DMS 273 treated with DMSO at 0.1 percent for 48 hours (cell line): Measurements from ENCODE around the gene ACYP1.

Source experiments
- DNase-seq: peaks from one replicate; lab custom pipeline; 2025; lab: John Stamatoyannopoulos, UW

ACYP1 gene

GRCh38 chr14:75063491-75064204, at the start of gene ACYP1:
Gene ACYP1, minus strand, starts transcription at chr14:75064024. Its CDS starts 471 bp downstream, at chr14:75063553.
- DNase-seq: peak; percentile 77

GRCh38 chr14:75109877-75110276, 46.1 kb upstream of the ACYP1 start:
- DNase-seq: no peak

GRCh38 chr14:75107186-75107585, 43.4 kb upstream of the ACYP1 start:
- DNase-seq: no peak

- no peak for DNase-seq
Observed at GRCh38 chr14:75101491-75101890, 37.7 kb upstream of the ACYP1 start.

GRCh38 chr14:75098682-75099081, 34.9 kb upstream of the ACYP1 start:
- DNase-seq: no peak

GRCh38 chr14:75098212-75098611, 34.4 kb upstream of the ACYP1 start:
- no peak for DNase-seq

- DNase-seq: no peak
Observed at GRCh38 chr14:75096959-75097358, 33.1 kb upstream of the ACYP1 start.

- no peak for DNase-seq
Observed at GRCh38 chr14:75095690-75096089, 31.9 kb upstream of the ACYP1 start.

GRCh38 chr14:75094896-75095295, 31.1 kb upstream of the ACYP1 start:
- no peak for DNase-seq

GRCh38 chr14:75092698-75093097, 28.9 kb upstream of the ACYP1 start:
- no peak for DNase-seq

GRCh38 chr14:75091251-75091650, 27.4 kb upstream of the ACYP1 start:
- DNase-seq: no peak

GRCh38 chr14:75090353-75090752, 26.5 kb upstream of the ACYP1 start:
- DNase-seq: no peak

GRCh38 chr14:75088566-75089373, 24.9 kb upstream of the ACYP1 start:
- DNase-seq: peak; percentile 11

GRCh38 chr14:75088153-75088552, 24.3 kb upstream of the ACYP1 start:
- DNase-seq: no peak

- DNase-seq: peak; percentile 14
Observed at GRCh38 chr14:75084513-75084912, 20.7 kb upstream of the ACYP1 start.

GRCh38 chr14:75083271-75083670, 19.4 kb upstream of the ACYP1 start:
- no peak for DNase-seq

- no peak for DNase-seq
Observed at GRCh38 chr14:75081660-75082229, 17.9 kb upstream of the ACYP1 start.

GRCh38 chr14:75079521-75079920, 15.7 kb upstream of the ACYP1 start:
- no peak for DNase-seq

GRCh38 chr14:75077794-75078193, 14.0 kb upstream of the ACYP1 start:
- no peak for DNase-seq

GRCh38 chr14:75070383-75070782, 6.6 kb upstream of the ACYP1 start:
- DNase-seq: no peak

- DNase-seq: no peak
Observed at GRCh38 chr14:75069811-75070145, 6.0 kb upstream of the ACYP1 start.

- DNase-seq: peak; percentile 41
Observed at GRCh38 chr14:75069121-75069810, 5.4 kb upstream of the ACYP1 start, which contains the start of gene ZC2HC1C. Gene ZC2HC1C, plus strand, starts transcription at chr14:75069641. Its CDS starts 933 bp downstream, at chr14:75070574.
